RCC 7860 (cell line): Measurements from ENCODE around the gene GCGR.
A peak's percentile ranks its signal among the peaks of the same experiment; 100 is the strongest.

Experiments
- DNase-seq: peaks from one replicate; pipeline ENCODE4 v3.0.0-alpha.2; 2015; ENCODE audit warnings: low spot score
- FAIRE-seq: peaks from 2 replicates; lab custom pipeline; 2012; peaks lifted over from hg19 to GRCh38; lab: Jason Lieb, UNC

GCGR gene

DNA sequence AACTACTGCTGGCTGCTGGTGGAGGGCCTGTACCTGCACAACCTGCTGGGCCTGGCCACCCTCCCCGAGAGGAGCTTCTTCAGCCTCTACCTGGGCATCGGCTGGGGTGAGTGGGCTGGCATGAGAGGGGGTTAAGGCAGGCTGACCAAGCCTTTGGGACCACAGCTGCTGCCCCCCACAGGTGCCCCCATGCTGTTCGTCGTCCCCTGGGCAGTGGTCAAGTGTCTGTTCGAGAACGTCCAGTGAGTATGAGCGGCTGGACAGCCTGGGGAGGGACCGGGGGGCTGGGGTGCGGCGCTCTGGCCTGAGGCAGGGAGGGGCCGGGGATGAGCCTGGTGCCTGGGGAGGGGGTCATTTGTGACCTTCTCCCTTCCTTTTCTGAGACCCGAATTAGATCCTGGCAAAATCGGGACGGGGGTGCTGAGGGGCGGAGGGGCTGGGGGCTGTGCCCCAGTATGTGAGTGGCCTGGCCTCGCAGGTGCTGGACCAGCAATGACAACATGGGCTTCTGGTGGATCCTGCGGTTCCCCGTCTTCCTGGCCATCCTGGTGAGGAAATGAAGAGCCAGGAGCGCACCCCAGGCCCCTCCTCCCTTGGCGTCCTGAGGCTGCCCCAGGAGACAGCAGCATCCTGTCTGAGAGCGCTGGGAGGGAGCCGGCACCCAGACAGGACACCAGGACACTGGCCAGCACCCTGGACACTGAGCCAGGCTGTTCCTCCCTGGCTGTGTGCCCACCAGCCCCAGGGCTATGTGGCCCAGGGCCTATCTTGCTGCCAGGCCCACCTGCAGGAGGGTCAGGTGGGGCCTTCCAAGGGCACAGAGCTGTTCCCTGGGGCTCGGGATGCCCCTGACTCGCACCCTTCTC is 8.0 kb downstream of the GCGR start:
- DNase-seq: no peak
- no peak for FAIRE-seq

DNA sequence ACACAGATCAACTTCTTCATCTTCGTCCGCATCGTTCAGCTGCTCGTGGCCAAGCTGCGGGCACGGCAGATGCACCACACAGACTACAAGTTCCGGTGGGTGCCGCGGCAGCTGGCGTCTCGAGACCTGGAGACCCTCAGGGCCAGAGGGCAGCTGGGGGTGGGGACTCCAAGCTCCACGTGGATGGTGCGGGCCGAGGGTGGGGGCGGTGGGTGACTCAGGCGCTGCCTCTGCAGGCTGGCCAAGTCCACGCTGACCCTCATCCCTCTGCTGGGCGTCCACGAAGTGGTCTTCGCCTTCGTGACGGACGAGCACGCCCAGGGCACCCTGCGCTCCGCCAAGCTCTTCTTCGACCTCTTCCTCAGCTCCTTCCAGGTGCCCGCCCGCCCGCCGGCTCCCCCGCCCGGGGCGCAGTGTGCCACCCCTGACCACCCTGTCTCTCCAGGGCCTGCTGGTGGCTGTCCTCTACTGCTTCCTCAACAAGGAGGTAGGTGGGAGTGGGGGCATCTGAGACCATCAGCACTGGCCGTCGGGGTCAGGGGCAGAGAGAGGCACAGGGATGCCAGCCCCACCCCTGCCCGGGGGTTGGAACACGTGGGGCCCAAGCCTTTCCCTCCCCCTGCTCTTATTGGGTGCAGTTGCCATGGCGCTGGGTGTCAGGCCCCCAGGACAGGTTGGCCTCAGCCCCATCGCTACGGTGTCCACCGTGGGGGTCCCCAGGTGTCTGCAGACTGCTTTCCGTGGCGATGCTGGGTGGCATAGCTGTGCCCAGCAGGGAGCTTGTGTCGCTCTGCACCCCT is 8.8 kb downstream of the GCGR start:
- FAIRE-seq (no peak), DNase-seq (no peak)

DNA sequence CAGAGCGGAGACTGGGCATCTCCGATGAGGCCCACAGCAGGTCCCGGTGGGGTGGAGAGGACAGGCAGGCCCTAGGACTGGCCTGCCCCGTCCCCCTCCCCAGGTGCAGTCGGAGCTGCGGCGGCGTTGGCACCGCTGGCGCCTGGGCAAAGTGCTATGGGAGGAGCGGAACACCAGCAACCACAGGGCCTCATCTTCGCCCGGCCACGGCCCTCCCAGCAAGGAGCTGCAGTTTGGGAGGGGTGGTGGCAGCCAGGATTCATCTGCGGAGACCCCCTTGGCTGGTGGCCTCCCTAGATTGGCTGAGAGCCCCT is 9.4 kb downstream of the GCGR start:
- DNase-seq: no peak
- no peak for FAIRE-seq

- DNase-seq (no peak), FAIRE-seq (no peak)
Measured at GRCh38 chr17:81813861-81814683, 10.1 kb downstream of the GCGR start.

DNA sequence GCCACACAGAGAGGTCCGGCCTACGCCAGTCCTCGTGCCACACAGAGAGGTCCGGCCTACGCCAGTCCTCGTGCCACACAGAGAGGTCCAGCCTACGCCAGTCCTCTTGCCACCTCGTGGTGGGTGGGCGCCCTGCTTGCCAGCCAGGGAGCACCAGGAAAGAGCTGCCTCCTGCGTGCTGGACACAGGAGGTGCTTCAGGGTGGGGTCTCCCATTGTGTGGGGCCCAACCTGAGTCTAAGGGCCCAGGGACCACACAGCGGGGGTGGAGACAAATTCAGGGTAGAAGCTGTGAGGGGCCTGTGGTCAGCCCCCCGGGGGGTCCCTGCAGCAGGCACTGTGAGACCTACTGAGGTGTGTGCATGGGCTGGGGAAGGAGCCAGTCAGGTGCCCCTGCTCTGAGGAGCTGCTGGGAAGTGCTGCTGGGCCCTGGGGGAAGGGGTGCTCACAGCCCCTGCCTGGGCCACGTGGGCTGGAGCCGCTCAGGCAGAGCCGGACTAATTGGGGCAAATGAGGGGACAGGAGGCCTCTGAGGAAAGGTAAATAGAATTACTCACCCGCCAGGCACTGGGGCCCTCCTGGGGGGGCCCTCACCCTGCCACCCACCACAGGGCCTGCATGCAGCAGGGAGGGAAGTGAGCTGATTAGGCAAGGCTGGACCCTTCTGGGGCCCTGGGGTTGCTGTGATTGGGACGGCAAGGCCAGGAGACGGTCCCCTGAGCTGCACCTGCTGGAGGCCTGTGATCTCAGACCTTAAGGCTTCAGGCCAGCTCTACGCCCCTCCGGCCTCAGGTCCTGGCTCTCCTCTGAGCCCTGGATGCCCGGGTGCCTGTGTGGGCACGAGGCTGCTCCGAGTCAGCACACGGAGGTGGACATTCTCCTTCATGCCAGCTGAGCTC is 11.0 kb downstream of the GCGR start:
- no peak for DNase-seq

DNA sequence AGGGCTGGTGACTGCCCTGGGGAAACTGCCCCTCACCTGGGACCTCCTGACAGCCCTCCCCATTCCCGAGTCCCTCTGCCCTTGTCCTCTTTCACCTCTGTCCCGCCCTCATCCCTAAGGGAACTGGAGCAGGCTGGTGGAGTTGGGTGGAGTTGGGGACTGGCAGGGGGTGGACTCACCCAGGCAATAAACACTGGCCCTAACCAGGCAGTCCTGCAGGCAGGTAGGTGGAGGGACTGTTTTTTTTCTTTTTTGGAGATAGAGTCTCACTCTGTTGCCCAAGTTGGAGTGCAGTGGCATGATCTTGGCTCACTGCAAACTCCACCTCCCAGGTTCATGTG is 11.7 kb downstream of the GCGR start:
- DNase-seq: no peak

More for the DNA sequence above, 11.0 kb downstream of the GCGR start:
- no peak for FAIRE-seq

GRCh38 chr17:81817758-81818147 is 13.8 kb downstream of the GCGR start:
- DNase-seq (no peak), FAIRE-seq (no peak)

More for the DNA sequence above, 11.7 kb downstream of the GCGR start:
- FAIRE-seq: no peak

GRCh38 chr17:81819708-81820107 is 15.8 kb downstream of the GCGR start:
- FAIRE-seq (no peak), DNase-seq (no peak)

GRCh38 chr17:81821147-81821546 is 17.2 kb downstream of the GCGR start:
- DNase-seq: no peak
- no peak for FAIRE-seq

- FAIRE-seq: no peak
Measured at GRCh38 chr17:81821603-81822311, 17.8 kb downstream of the GCGR start.

GRCh38 chr17:81822312-81822637 is 18.3 kb downstream of the GCGR start:
- DNase-seq: no peak
- FAIRE-seq: no peak

More at GRCh38 chr17:81821603-81822311, 17.8 kb downstream of the GCGR start:
- DNase-seq: peak; percentile 40

GRCh38 chr17:81822996-81823819 is 19.3 kb downstream of the GCGR start:
- FAIRE-seq (no peak), DNase-seq (no peak)

GRCh38 chr17:81823820-81824550 is 20.0 kb downstream of the GCGR start:
- DNase-seq: no peak
- no peak for FAIRE-seq

DNA sequence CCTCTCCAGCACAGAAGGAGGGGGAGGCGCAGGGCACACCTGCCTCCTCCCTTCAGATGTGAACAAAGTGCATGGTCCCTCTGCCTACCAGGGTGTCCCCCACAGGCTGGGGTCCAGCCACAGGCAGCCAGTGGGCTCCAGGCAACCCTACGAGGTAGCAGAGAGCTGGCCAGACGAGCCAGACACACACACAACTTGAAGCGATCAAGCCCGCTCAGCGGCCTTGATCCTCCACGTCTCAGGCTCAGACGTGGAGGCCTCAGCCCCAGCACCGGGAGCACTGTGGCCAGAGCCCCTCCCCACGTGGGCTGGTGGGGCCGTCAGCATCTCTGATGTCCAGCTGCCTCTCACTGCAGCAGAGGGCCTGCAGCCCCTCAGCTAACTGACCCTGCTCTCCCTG is 20.6 kb downstream of the GCGR start:
- DNase-seq: no peak
- FAIRE-seq: no peak

GRCh38 chr17:81825841-81826466 is 22.0 kb downstream of the GCGR start:
- FAIRE-seq (no peak), DNase-seq (no peak)

DNA sequence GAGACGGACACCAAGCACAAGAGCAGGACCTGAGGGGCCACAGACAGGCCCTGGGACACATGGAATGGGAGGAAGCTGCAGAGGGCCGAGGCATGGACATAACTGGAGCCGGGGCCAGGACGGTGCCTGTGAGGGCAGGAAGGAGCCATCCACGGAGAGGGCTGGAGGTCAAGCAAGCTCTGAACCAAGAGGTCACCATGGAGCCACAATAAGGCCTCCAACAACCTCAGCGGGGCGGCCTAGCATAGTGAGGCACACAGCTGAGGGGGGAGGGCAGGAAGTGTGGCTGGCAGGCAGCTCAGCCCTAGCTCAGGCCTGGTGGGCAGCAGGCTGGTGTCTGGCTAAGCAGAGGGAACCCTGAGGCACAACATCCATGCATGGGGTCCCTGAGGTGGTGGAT is 24.7 kb downstream of the GCGR start:
- FAIRE-seq (no peak), DNase-seq (no peak)

DNA sequence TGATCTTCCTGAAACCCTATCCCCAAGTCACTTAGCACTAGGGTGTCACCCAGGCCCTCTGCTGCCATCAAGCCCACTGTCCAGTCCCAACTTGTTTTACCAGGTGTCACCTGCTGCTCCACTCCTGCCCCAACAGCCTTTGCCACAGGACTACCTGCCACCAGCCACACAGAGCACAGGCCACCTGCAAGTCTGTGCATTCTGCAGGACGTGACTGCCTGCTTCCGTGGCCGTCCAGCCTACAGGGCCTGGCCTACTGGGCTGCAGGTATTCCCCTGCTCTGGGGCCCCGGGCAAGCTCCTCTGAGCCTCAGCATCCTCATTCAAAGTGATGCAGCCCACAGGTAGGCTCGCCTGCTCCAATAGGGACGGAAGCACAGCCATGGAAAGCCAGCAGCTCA is 25.9 kb downstream of the GCGR start:
- no peak for FAIRE-seq
- DNase-seq: no peak

- no peak for FAIRE-seq
- no peak for DNase-seq
Measured at GRCh38 chr17:81831563-81831956, 27.6 kb downstream of the GCGR start.
